Measurements from ENCODE around the gene MAP4K3.

Gene MAP4K3

GRCh38 chr2:39419282-39420223 is 17.5 kb downstream of the MAP4K3 start:
- no peak overlapping the region for H3K4me3 ChIP-seq (ENCODE audit: low read depth, low read length)
- TF ChIP-seq, protein P1, sequence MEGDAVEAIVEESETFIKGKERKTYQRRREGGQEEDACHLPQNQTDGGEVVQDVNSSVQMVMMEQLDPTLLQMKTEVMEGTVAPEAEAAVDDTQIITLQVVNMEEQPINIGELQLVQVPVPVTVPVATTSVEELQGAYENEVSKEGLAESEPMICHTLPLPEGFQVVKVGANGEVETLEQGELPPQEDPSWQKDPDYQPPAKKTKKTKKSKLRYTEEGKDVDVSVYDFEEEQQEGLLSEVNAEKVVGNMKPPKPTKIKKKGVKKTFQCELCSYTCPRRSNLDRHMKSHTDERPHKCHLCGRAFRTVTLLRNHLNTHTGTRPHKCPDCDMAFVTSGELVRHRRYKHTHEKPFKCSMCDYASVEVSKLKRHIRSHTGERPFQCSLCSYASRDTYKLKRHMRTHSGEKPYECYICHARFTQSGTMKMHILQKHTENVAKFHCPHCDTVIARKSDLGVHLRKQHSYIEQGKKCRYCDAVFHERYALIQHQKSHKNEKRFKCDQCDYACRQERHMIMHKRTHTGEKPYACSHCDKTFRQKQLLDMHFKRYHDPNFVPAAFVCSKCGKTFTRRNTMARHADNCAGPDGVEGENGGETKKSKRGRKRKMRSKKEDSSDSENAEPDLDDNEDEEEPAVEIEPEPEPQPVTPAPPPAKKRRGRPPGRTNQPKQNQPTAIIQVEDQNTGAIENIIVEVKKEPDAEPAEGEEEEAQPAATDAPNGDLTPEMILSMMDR (IDR thresholded peaks at IDR 0.05; ENCODE audit: low read depth, low read length): no peak
- no peaks in the 10 kb centered on the region for H3K9me3 ChIP-seq
- DNase-seq: no peak
- H3K27me3 ChIP-seq: no peaks in the 10 kb centered on the region
- no peaks in the 10 kb centered on the region for H3K36me3 ChIP-seq
- H3K4me1 ChIP-seq: no peaks in the 10 kb centered on the region

GRCh38 chr2:39418491-39418890 is 18.6 kb downstream of the MAP4K3 start:
- no peak for DNase-seq
- TF ChIP-seq, protein P1 (IDR thresholded peaks at IDR 0.05; ENCODE audit: low read depth, low read length): no peak
- H3K4me3 ChIP-seq (ENCODE audit: low read depth, low read length): no peak overlapping the region

DNA sequence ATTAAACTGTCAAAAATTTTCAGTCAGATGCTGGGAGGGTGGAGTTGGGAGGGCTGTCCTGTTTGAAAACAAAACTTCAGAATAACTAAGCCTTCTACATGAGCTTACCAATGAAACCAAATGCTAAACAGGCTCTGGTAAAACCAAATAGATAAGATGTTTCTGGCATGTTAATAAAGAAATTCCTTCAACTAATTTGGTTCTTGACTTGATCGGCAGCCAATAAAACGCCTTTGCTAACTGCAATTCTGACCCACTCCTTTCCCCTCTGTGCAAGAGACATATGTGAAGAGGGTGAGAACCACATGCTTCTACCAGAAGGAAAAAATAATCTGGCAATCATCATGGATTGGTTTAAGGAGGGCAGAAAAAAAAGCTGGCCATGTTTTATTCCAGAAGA is 20.9 kb downstream of the MAP4K3 start:
- no peaks in the 10 kb centered on the region for H3K27me3 ChIP-seq
- H3K4me3 ChIP-seq (ENCODE audit: low read depth, low read length): no peak overlapping the region
- no peaks in the 10 kb centered on the region for H3K36me3 ChIP-seq
- no peak for DNase-seq
- H3K4me1 ChIP-seq: no peaks in the 10 kb centered on the region
- TF ChIP-seq, protein P1 (IDR thresholded peaks at IDR 0.05; ENCODE audit: low read depth, low read length): no peak
- no peaks in the 10 kb centered on the region for H3K9me3 ChIP-seq

More at GRCh38 chr2:39418491-39418890, 18.6 kb downstream of the MAP4K3 start:
- no peaks in the 10 kb centered on the region for H3K9me3 ChIP-seq
- H3K36me3 ChIP-seq: no peaks in the 10 kb centered on the region
- H3K27me3 ChIP-seq: no peaks in the 10 kb centered on the region
- no peaks in the 10 kb centered on the region for H3K4me1 ChIP-seq

GRCh38 chr2:39413063-39413737 is 23.9 kb downstream of the MAP4K3 start:
- TF ChIP-seq, protein P1 (IDR thresholded peaks at IDR 0.05; ENCODE audit: low read depth, low read length): no peak
- no peaks in the 10 kb centered on the region; the same call in 1 of the 2 replicates for H3K4me1 ChIP-seq
- H3K36me3 ChIP-seq: no peaks in the 10 kb centered on the region
- H3K4me3 ChIP-seq (ENCODE audit: low read depth, low read length): no peak overlapping the region
- H3K9me3 ChIP-seq: no peaks in the 10 kb centered on the region
- DNase-seq: no peak
- H3K27me3 ChIP-seq: no peaks in the 10 kb centered on the region

DNA sequence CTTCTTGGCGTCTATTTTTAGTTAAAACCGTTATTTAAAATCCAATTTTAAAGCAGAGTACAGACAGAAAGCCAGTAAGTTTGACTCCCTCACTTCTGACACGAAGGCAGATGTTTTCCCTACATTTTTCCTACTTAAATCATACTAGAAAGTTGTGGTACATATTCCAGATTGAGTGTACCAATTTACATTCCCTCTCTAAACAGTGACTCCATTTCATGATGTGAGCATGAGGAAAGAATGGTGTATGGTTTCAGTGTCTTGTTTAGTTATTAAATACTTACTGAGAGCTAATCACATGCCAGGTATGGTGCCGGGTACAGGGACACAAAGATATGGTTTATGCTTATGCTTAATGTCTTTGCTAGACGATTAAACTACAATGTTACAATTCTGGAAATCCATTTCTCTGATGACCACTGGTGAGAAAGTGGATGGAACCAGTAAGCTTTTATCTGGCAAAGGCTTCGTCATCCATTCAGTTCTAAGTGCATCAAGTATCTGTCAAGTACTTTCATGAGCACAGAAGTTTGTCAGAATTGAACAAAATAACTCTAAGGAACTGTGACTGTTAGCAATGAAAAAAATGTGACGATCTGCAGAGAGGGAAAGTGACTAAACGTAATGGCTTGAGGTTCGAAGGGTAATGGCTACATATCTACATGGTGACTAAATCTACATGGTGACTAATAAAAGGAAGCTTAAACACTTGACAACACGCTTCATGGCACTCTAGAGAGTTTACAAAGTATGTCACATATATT is 25.7 kb downstream of the MAP4K3 start:
- Histone ChIP-seq H3K27me3 (no peaks in the 10 kb centered on the region), H3K9me3 (no peaks in the 10 kb centered on the region), H3K36me3 (no peaks in the 10 kb centered on the region), H3K4me3 (ENCODE audit: low read depth, low read length) (no peak overlapping the region), H3K4me1 (no peaks in the 10 kb centered on the region; the same call in 1 of the 2 replicates)
- DNase-seq: no peak
- TF ChIP-seq, protein P1 (IDR thresholded peaks at IDR 0.05; ENCODE audit: low read depth, low read length): no peak
